Stimulated activated CD8-positive, alpha-beta memory T cell treated with anti-CD3 and anti-CD28 coated beads, Interleukin-12 subunit alpha, Interleukin-12 subunit beta, amount 100 ng/mL, for 24 hours (primary cell): ENCODE results near the gene ANO1.
"Not testable (repeated sequence)": the region's sequence is repeated elsewhere in the genome, so short reads cannot be mapped to it uniquely, and the experiment has no call there.

ENCODE experiments used
- DNase-seq: peaks from one replicate; pipeline ENCODE4 v3.0.0-alpha.2; 2020; ENCODE audit errors: extremely low read depth

The ANO1 gene

DNA sequence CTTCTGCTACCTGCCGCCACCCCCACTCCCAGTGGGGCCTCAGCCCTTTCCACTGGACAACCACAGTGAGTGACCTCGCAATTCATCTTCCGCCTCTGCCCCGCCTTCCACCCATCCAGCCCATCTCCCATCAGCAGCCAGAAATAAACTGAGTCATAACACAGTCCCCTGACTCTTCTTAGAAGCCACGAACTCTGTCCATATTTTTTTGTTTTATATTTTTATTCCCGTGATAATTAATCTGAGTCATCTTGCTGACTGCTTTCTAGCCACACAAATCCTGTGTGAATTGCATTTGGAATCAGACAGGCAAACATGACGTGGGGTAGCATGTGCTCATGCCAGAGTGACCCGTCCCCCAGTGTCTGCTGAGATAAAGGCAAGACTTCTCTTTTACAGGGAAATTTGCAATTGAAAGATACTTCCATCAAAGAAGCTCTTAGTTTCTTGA is 132.0 kb downstream of the ANO1 start:
- DNase-seq, result no peak

GRCh38 chr11:70210530-70210929 is 132.4 kb downstream of the ANO1 start:
- DNase-seq, result no peak

DNA sequence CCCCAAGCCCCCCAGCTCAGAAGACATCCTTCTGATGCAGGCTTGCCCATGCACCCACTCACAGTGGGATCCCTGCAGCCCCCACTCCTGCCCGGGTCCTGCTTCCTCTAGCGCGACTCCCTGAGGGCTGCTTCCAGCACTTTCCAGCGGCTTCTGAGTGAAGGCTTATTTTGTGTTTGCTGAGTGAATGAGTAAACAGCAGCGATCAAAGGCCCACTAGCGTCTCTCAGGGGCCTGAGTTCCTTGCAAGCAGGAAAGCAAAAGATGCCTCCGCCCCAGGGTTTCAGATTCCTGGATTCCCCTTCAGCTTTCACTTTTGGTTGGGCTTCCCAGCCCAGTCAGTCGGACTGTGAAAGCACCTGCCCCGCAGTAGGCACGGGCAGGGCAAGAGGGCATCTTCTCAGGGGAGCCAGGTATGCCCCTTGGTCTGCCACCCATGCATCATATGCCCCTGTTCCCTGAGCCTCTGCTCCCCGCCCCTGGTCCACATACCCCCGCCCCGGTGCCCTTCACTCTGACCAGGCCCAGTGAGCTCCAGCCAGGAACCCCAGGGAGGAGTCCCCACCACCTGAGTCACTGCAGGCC is 134.2 kb downstream of the ANO1 start:
- no peak for DNase-seq

DNA sequence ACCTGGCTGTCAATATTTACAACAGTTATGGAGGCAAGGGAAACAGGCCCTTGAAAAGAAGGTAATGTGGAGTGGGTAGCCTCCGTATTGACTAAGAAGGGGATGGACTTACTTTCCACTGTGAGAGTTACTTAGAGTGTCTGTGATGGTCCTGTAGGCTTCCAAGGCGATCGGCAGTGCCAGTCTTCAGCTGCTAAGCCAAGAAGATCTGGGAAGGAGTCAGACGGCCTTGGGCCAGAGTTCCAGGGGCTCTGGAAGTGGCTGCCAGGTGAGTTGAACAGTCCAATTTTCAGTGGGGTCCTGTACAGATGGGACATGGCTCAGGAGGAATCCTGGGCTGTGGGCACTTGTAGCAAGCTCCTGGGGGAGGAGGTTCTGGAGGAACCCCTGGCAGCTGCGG is 139.3 kb downstream of the ANO1 start:
- not testable (repeated sequence) for DNase-seq

GRCh38 chr11:70218076-70218475 is 140.0 kb downstream of the ANO1 start:
- not testable (repeated sequence) for DNase-seq

- no peak for DNase-seq
Observed at GRCh38 chr11:70220136-70220535, 142.0 kb downstream of the ANO1 start.

- DNase-seq, result no peak
Observed at GRCh38 chr11:70220920-70221319, 142.8 kb downstream of the ANO1 start.

DNA sequence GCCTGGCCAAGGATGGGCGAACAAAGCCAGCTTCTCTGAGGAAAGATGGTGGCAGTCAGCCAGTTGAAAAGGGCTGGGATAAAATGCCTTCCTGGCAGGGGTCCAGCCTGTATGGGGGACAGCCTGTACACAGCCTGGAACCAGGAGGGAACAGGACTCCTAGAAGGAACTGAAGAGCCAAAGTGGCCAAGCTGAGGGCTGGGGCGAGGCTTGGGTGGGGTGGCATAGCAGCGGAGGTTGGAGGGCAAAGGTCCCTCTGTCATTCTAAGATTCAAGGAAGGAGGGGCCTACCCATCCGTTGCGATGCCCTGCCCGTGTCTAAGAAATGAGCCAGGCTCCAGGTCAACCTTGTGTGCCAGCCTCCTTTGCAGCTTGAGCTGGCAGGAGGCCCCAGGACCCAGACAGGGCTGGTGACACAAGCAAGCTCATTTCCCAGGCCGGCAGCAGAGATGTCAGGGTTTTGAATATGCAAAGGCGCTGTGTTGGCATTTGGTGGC is 147.6 kb downstream of the ANO1 start:
- no peak for DNase-seq

- no peak for DNase-seq
Observed at GRCh38 chr11:70226183-70226582, 148.1 kb downstream of the ANO1 start.

GRCh38 chr11:70226967-70227366 is 148.8 kb downstream of the ANO1 start:
- no peak for DNase-seq

- no peak for DNase-seq
Observed at GRCh38 chr11:70229737-70230136, 151.6 kb downstream of the ANO1 start.

DNA sequence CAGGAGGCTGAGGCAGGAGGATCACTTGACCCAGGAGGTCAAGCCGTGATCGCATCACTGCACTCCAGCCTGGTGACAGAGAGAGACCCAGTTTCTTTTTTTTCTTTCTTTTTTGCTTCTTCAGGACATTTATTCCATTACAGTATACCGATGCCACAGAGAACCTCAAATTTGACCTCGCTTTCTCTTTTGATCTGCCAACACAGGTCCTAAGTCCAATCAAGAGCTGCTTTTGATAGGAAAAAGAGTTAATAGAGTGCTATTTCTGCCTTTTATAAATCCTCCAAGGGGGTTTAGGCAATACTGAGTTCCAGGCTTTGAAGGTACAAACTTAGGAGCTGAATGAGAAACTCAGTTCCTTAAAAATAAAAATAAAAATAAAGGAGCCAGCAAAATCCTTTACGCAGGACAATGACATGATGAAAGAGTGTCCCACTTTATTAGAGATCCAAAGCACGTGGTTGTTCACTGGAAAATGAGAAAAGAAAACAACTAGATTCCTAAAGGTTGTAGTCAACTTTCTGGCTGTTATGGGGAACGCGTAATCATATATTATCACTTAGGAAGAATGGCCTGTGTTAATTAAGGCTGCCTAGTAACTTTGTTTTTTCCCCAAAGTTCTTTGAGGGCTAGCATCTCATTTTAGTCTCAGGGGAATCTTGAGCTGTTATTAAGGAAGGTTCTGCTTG is 152.2 kb downstream of the ANO1 start:
- no peak for DNase-seq

DNA sequence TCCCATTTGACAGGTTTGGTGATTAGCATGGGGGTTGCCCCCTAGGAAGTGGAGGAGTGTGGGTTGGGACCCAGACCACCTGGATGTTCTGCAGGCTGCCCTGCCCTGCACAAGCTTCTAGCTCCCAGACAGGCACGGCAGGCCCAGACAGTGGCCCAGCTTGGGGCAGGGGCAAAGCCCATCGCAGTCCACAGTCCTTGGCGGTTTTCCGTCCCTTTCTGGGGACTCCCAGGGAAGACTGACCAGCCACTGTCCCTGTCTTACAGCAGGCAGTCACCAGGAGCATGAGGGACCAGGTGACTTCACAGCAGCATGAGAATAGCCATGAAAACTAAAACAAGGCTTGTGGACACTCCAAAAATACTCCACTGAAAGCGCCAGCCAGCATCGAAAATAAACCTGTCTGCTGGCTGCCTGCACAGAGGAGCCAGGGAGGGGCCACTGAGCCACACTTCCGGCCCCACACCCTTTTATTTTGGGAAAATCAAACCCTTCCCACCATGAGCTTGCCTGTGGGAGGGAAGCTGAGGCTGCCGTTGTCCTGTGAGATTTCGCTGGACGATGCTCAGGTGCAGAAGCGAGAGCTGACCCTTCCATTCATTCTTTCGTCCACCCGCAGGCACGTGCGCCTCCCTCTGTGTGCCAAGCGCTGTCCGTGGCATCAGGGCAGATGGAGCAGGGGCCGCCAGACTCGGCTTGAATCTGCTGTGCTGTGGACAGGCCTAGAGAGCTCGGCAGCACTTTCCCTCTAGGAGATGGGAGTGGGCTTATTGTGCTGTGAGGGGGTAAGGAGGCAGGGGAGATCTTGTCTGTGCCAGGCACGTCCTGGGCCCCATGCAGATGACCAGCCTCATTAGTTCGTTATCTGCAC is 153.0 kb downstream of the ANO1 start:
- DNase-seq, result no peak

- no peak for DNase-seq
Observed at GRCh38 chr11:70233034-70233433, 154.9 kb downstream of the ANO1 start.

DNA sequence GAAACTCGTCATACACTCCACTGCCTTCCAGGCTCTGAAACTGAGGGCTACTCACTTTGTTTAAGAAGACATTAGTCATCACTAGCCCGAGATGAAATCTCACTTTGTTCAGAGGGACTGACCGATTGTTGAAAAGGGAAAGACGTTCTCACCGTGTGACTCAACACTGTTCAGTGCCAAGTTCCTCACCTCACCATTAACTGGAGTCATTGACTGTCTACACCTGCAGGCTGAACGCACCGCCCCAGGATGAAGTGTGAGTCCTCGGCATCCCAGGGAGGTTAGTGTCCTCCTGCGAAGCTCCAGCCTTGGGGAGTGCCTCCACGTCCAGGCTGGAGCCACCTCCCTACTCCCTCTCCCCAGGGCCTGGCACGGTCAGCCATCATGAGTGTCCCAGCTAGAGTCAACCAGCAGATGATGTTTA is 155.4 kb downstream of the ANO1 start:
- DNase-seq, result no peak

- DNase-seq, result no peak
Observed at GRCh38 chr11:70233962-70234361, 155.8 kb downstream of the ANO1 start.
